K562 (cell line): Measurements from ENCODE around the gene TTYH2.

Experiments used
- JUNB ChIP-seq: fragments of 450-650 bp; formaldehyde crosslinking; conservative IDR thresholded peaks from 2 replicates; pipeline ENCODE4 v1.4.0; 2020; ENCODE audit warnings: mild to moderate bottlenecking
- MAZ ChIP-seq, 2 experiments: fragments of 450-650 bp in 1 of 2; sonication (generic) in 1 of 2; formaldehyde crosslinking; IDR thresholded peaks in 1 of 2; conservative IDR thresholded peaks in 1 of 2; 2 replicates each; pipeline versions ENCODE4 v1.4.0 to v1.5.0; 2020; ENCODE audit warnings: mild to moderate bottlenecking in 1 of 2, missing genetic modification reagents in 1 of 2
- POLR2AphosphoS5 ChIP-seq: IDR thresholded peaks from 2 replicates; pipeline ENCODE4 v1.6.1; 2011; ENCODE audit warnings: mild to moderate bottlenecking, low read depth, low read length, moderate library complexity; ENCODE audit not compliant: control insufficient read depth, insufficient read depth
- SMAD3 ChIP-seq: fragments of 450-650 bp; formaldehyde crosslinking; conservative IDR thresholded peaks from 2 replicates; pipeline ENCODE4 v1.4.0; 2020; ENCODE audit warnings: mild to moderate bottlenecking
- SOX6 ChIP-seq: fragments of 450-650 bp; IDR thresholded peaks from 2 replicates; pipeline ENCODE4 v1.6.1; 2014; ENCODE audit warnings: mild to moderate bottlenecking
- ZFX ChIP-seq: sonication (generic); formaldehyde crosslinking; IDR thresholded peaks from 2 replicates; pipeline ENCODE4 v1.8.0; 2022; ENCODE audit warnings: mild to moderate bottlenecking, missing genetic modification reagents, moderate library complexity
- ZNF197 ChIP-seq: fragments of 200-800 bp; sonication (Bioruptor generic); IDR thresholded peaks from 2 replicates; pipeline ENCODE4 v1.6.1; 2016; ENCODE audit warnings: low read depth, missing genetic modification characterization, missing compliant biosample characterization

DNA sequence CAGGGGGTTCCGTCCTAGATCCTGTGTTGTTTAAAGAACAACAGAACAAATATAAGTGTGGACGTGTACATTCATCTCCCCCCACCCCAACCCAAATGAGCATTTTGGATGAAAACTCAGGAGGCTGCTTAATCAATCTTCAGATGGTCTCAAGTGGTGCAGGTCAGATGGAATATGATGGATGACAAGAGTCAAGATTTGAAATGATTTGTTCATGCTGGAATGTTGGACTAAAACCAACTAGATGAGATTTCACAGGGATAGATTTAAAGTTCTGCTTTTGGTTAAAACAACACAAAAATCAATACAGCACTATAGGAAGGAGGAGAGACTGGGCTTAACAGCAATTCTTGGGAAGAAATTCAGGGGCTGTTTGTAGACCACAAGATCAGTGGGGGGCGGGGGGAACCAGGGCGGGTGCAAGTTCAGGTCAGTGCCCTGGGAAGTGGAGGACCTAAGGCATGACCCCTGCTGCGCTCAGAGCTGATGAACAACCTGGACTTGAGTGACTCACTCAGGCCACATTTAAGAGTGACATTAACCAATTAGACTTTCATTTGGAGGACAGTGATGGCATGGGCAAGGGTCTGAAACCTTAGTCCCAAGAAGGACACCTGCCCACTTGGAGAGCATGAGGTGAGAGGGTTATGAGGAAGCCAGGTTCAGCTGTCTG lies 15.1 kb downstream of the TTYH2 start:
- no peak for TF ChIP-seq JUNB (CRISPR knock-in tag)
- no peak for TF ChIP-seq SOX6
- TF ChIP-seq MAZ (CRISPR knock-in tag; conservative IDR thresholded peaks at IDR 0.05 in 1 of 2, IDR thresholded peaks at IDR 0.05 in 1 of 2), result no peak
- no peak for TF ChIP-seq POLR2AphosphoS5
- no peak for TF ChIP-seq ZFX (CRISPR knock-in tag)
- TF ChIP-seq SMAD3 (CRISPR knock-in tag), result no peak
- no peak for TF ChIP-seq ZNF197 (CRISPR knock-in tag)
